Measurements from ENCODE around the gene PDZD2. TPM values are rescaled to one million over a fixed set of nuclear protein-coding genes. Genes with fewer than 3 reads are reported as not detected.

The PDZD2 gene
- total RNA-seq, 2 experiments from 2014 or later: 0.42 TPM; not detected in 1

DNA sequence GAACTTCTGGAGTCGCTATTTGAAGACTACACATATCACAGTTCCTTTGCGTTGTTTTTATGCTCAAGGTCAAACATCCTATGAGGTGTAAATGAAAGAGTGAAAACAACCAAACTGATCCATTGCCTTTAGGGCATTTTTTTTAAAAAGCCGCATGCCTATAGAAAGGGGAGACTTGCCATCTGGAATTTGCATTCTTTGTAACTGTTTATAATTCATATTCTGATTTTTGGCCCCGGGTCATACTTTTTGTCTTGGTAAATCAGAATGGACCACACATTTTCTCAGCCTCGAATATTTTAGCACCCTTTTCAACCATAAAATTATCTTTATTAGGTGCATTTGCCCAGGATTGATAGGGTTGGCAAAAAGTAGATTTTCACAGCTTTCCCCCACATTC is 347.2 kb downstream of the PDZD2 start:
- DNase-seq: no peak

DNA sequence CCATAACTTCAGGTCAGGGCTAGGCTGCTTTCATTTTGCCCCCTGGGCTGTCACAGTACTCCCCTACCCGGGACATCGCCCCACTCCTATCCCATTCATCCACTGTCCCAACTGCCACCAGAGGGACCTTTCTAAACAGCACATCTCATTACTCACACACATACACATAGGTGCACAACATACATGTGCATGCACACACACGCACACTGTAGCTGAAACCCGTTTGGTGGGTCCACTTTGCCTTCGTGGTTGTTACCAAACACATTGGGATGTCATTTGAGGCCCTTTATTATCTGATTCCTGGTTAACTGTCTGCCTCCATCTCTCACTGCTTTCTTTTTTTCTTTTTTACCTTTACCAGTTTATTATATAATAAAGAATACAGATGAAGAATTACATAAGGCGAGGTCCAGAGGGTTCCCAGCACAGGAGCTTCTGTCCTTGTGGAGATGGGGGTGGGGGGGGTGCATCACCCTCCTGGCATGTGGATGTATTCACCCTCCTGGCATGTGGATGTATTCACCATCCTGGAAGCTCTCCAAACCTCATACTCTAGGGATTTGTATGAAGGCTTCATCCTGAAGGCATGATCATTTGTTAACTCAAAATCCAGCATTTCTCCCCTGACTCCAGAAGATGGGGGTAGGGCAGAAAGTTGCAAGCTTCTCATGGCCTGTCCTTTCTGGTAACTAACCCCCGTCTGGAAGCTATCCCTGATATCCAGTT is 349.2 kb downstream of the PDZD2 start:
- no peak for DNase-seq
- Mint-ChIP-seq H3K4me3 (no peak overlapping the region), H3K4me1 (peaks cover 2% of the 10 kb centered on the region), H3K36me3 (peaks cover 2% of the 10 kb centered on the region), H3K27ac (no peak overlapping the region), H3K9me3 (peaks cover 2% of the 10 kb centered on the region), H3K27me3 (no peaks in the 10 kb centered on the region)

More for the DNA sequence above, 347.2 kb downstream of the PDZD2 start:
- H3K36me3 Mint-ChIP-seq: peaks cover 2% of the 10 kb centered on the region
- H3K27ac Mint-ChIP-seq: no peak overlapping the region
- H3K4me3 Mint-ChIP-seq: no peak overlapping the region
- H3K27me3 Mint-ChIP-seq: no peaks in the 10 kb centered on the region
- no peaks in the 10 kb centered on the region for H3K4me1 Mint-ChIP-seq
- peaks cover 2% of the 10 kb centered on the region for H3K9me3 Mint-ChIP-seq

DNA sequence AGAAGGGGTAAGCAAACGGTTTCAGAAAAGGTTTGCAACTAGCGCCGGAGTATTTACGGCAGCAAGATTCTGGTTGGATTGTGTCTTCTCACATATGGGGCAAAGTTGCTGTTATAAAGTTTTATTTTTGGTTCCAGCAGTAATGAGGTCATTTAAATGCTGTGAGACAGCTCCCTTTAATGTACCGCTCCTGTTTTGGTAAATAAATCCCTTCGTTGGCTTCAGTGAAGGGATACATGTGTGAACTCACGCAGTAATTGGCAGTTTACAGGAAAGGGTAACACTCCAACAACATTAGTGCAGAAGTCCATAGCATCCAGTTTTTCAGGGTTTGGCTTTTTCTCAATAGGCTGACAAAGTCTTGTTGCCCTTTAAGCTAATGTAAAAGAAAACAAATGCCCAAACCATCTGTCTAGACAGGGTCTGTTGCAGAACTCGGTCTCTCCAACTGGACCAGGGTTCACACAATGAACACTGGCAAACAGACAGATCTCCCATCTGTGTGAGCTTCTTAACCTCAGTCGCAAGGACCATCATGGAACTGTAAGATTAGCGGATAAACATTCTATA is 351.2 kb downstream of the PDZD2 start:
- Mint-ChIP-seq H3K4me3 (no peak overlapping the region), H3K36me3 (peaks cover 2% of the 10 kb centered on the region), H3K27ac (no peak overlapping the region), H3K9me3 (peaks cover 2% of the 10 kb centered on the region), H3K27me3 (no peaks in the 10 kb centered on the region), H3K4me1 (peaks cover 6% of the 10 kb centered on the region)
- DNase-seq: no peak

DNA sequence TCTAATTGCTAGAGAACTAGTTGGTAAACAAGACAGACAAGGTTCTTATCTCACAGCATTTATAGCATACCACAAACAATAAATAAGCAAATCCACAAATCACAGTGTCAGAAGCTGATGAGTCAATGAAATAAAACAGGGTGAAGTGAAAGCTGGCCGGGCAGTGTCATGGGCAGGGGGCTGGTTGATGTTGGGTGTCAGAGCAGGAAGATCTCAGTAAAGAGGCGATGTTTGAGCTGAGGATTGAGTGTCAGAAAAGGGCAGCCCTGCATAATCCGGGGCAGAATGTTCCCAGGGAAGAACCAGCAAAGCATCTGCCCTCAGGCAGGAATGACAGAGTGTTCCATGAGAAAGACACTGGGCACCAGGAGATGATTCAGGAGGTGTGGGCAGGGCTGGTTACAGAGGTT is 351.8 kb downstream of the PDZD2 start:
- Mint-ChIP-seq H3K4me1 (peaks cover 11% of the 10 kb centered on the region), H3K36me3 (peaks cover 2% of the 10 kb centered on the region)
- no peak for DNase-seq

DNA sequence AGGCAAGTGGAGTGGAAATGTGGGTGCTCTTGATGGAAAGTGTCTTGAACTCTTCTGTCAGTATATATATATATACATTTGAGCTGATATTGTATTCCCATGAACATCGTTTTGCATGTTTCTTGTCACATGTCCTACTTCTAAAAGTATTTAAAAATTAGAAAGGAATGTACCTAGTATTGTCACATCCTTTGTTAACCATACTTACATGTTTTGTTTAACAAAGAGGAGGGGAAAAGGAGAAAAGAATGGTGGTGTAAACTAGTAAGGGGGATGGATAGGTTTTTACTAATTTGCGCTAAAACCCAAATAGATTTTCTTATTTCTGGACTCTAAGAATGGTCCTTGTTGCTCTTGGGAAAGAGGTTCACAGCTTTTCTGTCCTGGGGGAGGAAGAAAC is 353.4 kb downstream of the PDZD2 start:
- Mint-ChIP-seq H3K4me1 (peaks cover 15% of the 10 kb centered on the region), H3K27me3 (no peaks in the 10 kb centered on the region), H3K9me3 (peaks cover 2% of the 10 kb centered on the region), H3K27ac (no peak overlapping the region), H3K36me3 (peaks cover 2% of the 10 kb centered on the region), H3K4me3 (no peak overlapping the region)
- DNase-seq: no peak

More for the DNA sequence above, 351.8 kb downstream of the PDZD2 start:
- Mint-ChIP-seq H3K27ac (no peak overlapping the region), H3K27me3 (no peaks in the 10 kb centered on the region), H3K9me3 (peaks cover 2% of the 10 kb centered on the region), H3K4me3 (no peak overlapping the region)

DNA sequence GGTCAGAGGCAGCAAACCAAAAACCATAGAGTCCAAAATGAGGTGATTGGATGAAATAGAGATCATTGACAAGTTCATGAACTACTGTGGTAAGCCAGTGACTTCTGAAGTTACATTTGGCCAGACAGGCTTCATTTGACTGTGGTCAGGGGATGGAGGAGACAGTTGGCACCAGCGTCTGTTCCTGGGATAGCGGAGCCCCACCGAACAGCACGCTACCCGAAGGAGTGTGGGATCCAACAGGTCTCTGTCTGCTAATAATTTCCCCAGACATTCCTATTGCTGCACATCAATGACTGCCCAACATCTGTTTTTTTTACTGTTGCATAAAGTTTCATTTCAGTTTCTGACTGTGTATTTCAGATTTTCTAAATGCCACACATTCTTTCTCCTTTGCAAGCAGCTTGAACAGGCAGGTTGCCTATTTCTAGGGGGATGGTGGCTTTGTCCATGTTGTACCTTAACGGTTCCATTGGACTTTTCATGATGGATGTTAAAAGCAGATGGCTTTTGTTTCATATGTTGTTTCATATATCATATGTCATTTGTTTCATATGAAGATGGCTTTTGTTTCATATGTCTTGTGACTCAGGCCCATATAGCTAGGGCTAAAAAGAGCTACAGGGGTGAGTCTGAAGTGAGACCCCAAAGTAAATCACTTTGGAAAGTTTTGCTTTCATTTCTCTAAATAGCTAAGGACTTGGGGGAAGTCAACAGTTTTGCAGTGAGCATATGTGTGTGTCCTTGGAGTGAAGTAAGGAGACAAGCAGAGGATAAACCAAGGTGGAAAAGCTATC is 354.4 kb downstream of the PDZD2 start:
- no peak overlapping the region for H3K27ac Mint-ChIP-seq
- H3K36me3 Mint-ChIP-seq: peaks cover 1% of the 10 kb centered on the region
- DNase-seq: no peak
- no peaks in the 10 kb centered on the region for H3K9me3 Mint-ChIP-seq
- peaks cover 15% of the 10 kb centered on the region for H3K4me1 Mint-ChIP-seq
- H3K4me3 Mint-ChIP-seq: no peak overlapping the region
- H3K27me3 Mint-ChIP-seq: no peaks in the 10 kb centered on the region

DNA sequence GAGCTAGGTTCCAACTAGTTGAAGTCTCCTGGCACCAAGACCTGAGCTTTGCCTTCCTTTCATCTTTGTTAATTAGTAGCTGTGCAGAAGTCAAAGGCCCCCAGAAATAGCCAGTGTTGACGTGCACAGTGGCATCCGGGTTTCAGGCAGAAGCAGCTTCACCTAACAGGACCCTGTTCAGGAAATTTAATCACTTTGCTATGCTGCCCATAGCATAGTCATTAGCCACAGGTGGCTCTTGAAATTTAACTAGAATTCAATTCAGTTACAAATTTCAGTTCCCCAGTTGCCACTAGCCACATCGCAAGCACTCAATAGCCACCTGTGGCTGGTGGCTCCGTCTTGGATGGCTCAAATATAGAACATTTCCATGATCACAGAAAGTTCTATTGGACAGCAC is 356.1 kb downstream of the PDZD2 start:
- Mint-ChIP-seq H3K27ac (no peak overlapping the region), H3K27me3 (no peaks in the 10 kb centered on the region), H3K36me3 (peaks cover 1% of the 10 kb centered on the region), H3K4me3 (no peak overlapping the region), H3K4me1 (peaks cover 15% of the 10 kb centered on the region), H3K9me3 (no peaks in the 10 kb centered on the region)
- DNase-seq: no peak

DNA sequence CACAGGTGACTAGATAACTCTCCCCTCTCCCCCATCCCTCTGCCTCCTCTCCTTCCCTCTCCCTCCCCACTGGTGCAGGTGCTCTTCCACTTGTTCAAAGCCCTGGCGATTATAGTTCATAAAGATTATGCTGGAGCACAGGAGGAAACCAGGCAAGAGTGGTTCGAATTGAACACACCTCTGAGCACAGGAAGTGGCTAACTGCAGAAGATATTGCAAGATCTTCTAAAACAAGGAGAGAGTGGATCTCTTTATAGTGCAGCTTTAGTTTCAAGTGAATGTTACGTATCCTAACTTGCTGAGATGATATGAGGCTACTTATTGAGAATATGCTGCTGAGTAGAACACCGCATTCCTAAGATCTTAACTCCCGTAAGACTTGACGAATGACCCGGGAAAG is 356.8 kb downstream of the PDZD2 start:
- no peak overlapping the region for H3K27ac Mint-ChIP-seq

DNA sequence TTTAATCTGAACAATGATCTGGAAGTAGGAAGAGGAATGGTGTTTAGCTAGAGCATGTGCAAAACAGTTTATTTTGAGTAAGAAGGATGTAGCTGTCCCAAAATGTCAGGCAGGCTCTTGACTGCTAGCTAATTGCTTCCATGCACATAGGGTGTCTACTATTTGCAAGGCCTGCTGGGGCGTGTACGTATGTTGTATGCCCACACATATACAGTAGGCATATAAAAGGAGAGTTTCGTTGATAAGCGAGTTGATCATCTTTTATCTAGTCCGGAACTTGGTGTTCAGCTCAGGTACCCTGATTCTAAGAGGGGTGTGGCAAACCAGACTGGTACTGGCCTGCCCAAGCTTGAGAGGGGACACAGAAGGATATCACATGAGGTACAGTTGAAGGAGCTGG is 358.0 kb downstream of the PDZD2 start:
- no peak overlapping the region for H3K27ac Mint-ChIP-seq
- H3K9me3 Mint-ChIP-seq: no peaks in the 10 kb centered on the region
- H3K4me1 Mint-ChIP-seq: peaks cover 15% of the 10 kb centered on the region
- H3K4me3 Mint-ChIP-seq: no peak overlapping the region
- no peak for DNase-seq
- no peaks in the 10 kb centered on the region for H3K27me3 Mint-ChIP-seq
- peaks cover 1% of the 10 kb centered on the region for H3K36me3 Mint-ChIP-seq

More for the DNA sequence above, 356.8 kb downstream of the PDZD2 start:
- no peaks in the 10 kb centered on the region for H3K27me3 Mint-ChIP-seq
- H3K4me1 Mint-ChIP-seq: peaks cover 15% of the 10 kb centered on the region
- no peaks in the 10 kb centered on the region for H3K9me3 Mint-ChIP-seq
- H3K36me3 Mint-ChIP-seq: peaks cover 1% of the 10 kb centered on the region
- no peak for DNase-seq
- H3K4me3 Mint-ChIP-seq: no peak overlapping the region

DNA sequence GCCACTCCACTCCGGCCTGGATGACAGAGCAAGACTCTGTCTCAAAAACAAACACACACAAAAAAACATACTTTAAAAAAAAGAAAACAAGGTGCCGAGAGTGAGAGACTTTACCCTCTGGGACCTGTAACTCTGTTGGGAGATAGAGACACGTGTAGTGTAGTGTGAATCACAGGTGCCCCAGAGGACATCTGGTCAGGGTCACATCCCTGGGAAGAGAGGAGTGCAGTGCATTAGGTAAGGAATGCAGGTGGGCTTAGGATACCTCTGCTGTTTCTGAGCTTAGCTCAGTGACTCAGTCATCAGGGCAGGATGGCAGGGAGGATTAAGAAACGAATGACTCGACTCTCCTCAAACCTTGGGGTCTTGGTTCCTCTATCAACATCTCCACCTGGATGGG is 360.5 kb downstream of the PDZD2 start:
- peaks cover 1% of the 10 kb centered on the region for H3K36me3 Mint-ChIP-seq
- H3K27me3 Mint-ChIP-seq: no peaks in the 10 kb centered on the region
- no peak for DNase-seq
- peaks cover 9% of the 10 kb centered on the region for H3K4me1 Mint-ChIP-seq
- no peaks in the 10 kb centered on the region for H3K9me3 Mint-ChIP-seq
- H3K27ac Mint-ChIP-seq: no peak overlapping the region
- H3K4me3 Mint-ChIP-seq: no peak overlapping the region

DNA sequence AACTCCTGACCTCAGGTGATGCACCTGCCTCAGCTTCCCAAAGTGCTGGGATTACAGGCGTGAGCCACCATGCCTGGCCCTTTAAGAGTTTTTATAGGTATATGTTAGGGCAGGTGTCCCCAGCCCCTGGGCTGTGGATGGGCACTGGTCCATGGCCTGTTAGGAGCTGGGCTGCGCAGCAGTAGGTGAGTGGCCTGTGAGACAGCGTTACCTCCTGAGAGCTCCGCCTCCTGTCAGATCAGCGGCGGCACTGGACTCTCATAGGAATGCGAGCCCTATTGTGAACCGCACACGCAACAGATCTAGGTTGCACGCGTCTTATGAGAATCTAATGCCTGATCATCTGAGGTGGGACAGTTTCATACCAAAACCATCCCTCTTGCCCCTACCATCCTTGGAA is 361.8 kb downstream of the PDZD2 start:
- Mint-ChIP-seq H3K4me1 (peaks cover 4% of the 10 kb centered on the region), H3K27ac (no peak overlapping the region), H3K27me3 (no peaks in the 10 kb centered on the region), H3K36me3 (peaks cover 1% of the 10 kb centered on the region), H3K9me3 (no peaks in the 10 kb centered on the region), H3K4me3 (no peak overlapping the region)
- DNase-seq: no peak

DNA sequence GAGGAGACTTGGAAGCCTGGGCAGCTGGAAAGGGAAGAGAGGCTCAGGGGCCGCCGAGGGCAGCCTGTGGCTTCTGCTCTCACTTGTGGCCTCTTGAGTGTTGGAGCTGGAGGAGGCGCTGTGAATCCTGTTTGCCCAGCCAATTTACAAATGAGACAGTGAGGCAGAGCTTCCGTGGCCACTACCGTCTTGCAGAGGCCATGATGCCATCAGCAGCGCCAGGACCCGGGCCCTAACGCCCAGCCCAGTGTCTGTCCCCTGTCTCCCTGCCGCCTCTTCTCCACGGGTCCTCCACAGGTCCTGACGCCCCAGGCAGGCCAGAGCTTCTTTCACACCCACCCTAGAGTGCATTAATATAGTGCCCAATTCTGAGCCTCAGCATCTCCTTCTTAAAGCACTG is 362.4 kb downstream of the PDZD2 start:
- H3K27me3 Mint-ChIP-seq: no peaks in the 10 kb centered on the region
- H3K4me3 Mint-ChIP-seq: no peak overlapping the region
- no peak overlapping the region for H3K27ac Mint-ChIP-seq
- H3K4me1 Mint-ChIP-seq: no peaks in the 10 kb centered on the region
- H3K9me3 Mint-ChIP-seq: no peaks in the 10 kb centered on the region
- DNase-seq: no peak
- peaks cover 1% of the 10 kb centered on the region for H3K36me3 Mint-ChIP-seq

DNA sequence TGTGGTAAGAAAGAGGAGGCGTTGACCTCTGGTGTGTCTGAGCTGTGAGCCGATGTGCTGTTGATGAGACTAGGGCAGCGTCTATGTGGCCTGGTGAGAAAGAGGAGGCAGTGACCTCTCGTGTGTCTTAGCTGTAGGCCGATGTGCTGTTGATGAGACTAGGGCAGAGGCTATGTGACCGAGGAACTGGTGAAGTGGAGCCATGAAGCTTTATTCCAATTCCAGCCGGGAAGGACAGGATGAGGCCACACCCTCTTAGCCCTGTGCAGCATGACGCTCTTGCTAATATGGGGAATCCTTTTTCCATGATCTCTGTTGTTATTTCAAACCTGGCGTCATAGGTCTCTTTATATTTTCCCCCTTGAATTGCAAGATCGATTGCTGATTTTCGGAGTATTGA is 362.8 kb downstream of the PDZD2 start:
- no peaks in the 10 kb centered on the region for H3K9me3 Mint-ChIP-seq
- peaks cover 1% of the 10 kb centered on the region for H3K36me3 Mint-ChIP-seq
- no peak overlapping the region for H3K4me3 Mint-ChIP-seq
- H3K27me3 Mint-ChIP-seq: no peaks in the 10 kb centered on the region
- no peak overlapping the region for H3K27ac Mint-ChIP-seq
- DNase-seq: no peak
- no peaks in the 10 kb centered on the region for H3K4me1 Mint-ChIP-seq

DNA sequence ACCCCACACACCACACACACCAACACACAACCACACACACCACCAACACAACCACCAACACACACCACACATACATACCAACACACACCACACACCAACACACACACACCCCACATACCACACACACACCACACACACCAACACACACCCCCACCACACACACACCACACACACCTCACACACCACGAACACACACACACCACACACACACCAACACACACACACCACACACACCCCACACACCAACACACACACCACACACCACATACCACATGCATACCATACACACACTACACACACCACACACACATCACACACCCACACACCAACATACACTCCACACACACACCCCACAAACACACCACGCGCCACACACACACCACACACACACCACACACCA is 363.8 kb downstream of the PDZD2 start:
- Mint-ChIP-seq H3K27ac (no peak overlapping the region), H3K36me3 (peaks cover 1% of the 10 kb centered on the region), H3K4me1 (no peaks in the 10 kb centered on the region), H3K9me3 (no peaks in the 10 kb centered on the region), H3K27me3 (no peaks in the 10 kb centered on the region), H3K4me3 (no peak overlapping the region)
- no peak for DNase-seq

DNA sequence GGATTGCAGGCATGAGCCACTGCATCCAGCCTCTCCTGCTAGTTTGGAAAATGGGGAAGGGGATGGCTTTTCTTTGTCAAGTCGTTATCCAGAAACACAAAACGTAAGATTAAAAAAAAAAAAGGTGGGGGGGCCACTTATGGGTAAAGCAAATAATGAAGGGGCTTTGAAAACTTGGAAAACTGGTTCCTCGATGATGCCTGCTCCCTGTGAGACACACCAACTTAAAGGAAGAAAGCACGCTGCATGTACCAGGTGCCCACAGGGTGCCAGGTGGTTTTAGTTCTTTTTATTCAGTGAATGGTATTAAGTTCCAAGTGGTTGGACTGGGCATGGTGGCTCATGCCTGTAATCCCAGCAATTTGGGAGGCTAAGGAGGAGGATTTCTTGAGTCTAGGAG is 365.1 kb downstream of the PDZD2 start:
- H3K4me1 Mint-ChIP-seq: no peaks in the 10 kb centered on the region
- no peaks in the 10 kb centered on the region for H3K27me3 Mint-ChIP-seq
- no peak for DNase-seq
- H3K9me3 Mint-ChIP-seq: no peaks in the 10 kb centered on the region
- H3K4me3 Mint-ChIP-seq: no peak overlapping the region
- H3K27ac Mint-ChIP-seq: no peak overlapping the region
- H3K36me3 Mint-ChIP-seq: no peaks in the 10 kb centered on the region
